ENCODE measurements around the gene SPAG16.
A peak's percentile ranks its signal among the peaks of the same experiment; 100 is the strongest.
"Not testable (repeated sequence)": the region's sequence is repeated elsewhere in the genome, so short reads cannot be mapped to it uniquely, and the experiment has no call there.

SPAG16 gene

DNA sequence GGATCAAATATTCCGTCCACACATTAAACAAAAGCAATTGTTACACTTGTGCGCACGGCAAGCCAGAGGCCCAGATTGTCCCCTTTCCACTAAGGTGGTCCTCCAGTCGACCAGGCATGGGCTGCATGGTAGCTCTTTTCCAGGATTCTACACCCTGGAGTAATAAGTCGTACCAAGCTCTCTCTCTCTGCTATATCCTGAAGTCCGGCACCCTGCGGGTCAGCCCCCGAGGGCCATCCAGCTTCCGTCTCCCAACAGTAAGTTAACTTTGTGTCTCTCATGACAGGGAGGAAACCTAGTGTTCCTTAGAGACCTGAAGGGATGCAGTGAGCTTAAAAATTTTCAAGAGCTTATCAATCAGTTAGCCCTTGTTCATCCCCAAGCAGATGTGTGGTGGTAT is 126.4 kb downstream of the SPAG16 start:
- not testable (repeated sequence) for DNase-seq (ENCODE audit: low read depth)

GRCh38 chr2:213411582-213412289 is 127.5 kb downstream of the SPAG16 start:
- DNase-seq (ENCODE audit: low read depth), result no peak

DNA sequence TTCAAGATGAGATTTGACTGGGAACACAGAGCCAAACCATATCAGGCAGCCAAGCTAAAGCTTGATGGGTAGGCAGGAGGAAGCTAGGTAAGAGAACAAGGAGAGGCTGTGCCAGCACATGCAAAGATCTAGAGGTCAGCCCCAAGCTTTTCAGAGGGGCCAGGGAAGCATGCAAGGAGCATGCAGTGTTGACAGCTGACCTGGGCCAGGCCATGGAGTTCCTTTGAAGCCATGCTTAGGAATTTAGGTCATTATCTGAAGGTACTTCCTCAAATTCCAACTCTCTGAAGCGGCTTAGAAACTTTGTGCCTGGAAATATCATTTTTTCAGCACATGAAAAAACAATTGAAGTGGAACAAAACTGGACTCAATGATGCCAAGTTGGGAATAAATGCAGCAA is 130.8 kb downstream of the SPAG16 start:
- no peak for DNase-seq (ENCODE audit: low read depth)

DNA sequence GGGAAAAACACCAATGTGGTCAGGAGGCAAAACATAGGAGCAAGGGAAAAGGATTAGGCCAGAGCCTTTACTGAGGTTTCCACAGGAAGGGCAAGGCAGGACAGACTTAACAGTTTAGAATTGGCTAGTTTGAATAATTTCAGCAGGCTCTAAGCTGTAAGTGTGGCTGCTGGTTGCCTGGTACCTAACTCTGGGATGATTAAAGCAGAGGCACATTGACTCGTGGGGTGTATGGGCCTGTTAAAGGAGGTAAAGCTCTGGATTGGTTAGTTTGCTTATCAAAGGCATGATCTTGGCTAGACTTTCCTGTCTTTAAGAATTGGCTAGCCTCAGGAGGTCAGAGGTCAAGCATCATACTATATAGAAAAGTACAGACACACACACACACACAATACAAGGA is 132.6 kb downstream of the SPAG16 start:
- DNase-seq (ENCODE audit: low read depth), result no peak

DNA sequence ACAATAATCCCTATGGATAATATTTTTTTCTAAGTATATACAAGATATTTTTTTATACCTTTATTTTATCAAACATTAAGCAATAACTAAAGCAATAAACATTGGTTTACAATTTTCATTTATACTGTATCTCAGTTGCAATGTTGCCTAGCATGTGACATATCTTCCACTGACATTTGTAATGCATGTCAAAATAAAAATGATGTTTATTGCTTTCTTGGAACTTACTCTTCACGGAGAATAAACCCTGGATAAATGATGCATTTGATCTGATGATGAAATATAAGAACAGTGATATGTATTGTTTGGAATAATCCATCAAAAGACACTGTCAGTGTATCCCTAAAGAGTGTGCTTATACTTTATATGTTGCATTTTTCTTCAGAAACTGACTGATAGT is 135.7 kb downstream of the SPAG16 start:
- DNase-seq (ENCODE audit: low read depth), result no peak

GRCh38 chr2:213420828-213421385 is 136.6 kb downstream of the SPAG16 start:
- DNase-seq (ENCODE audit: low read depth), result no peak

GRCh38 chr2:213422211-213422610 is 137.9 kb downstream of the SPAG16 start:
- no peak for DNase-seq (ENCODE audit: low read depth)

- no peak for DNase-seq (ENCODE audit: low read depth)
These were observed 141.4 kb downstream of the SPAG16 start for GRCh38 chr2:213425618-213426017.

DNA sequence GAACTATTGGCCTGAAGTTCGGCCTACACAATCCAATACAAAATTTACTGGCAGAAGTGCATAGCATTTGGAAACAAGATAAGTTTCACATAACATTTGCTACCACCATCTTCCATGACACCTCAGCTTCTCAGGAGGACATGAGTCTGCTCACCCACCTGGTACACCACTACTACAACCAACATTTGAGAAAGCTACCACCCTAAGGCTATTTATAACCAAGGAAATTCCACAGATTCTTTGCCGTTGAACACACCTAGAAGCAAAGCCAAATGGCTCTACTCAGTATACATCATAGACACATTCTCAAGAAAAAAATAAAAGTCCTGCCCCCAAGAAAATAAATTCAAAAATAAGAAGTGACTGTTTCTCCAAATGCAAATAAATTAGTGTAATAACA is 145.3 kb downstream of the SPAG16 start:
- DNase-seq (ENCODE audit: low read depth), result peak; percentile 78

- DNase-seq (ENCODE audit: low read depth), result no peak
These were observed 159.7 kb downstream of the SPAG16 start for GRCh38 chr2:213443921-213444320.

- no peak for DNase-seq (ENCODE audit: low read depth)
These were observed 167.4 kb downstream of the SPAG16 start for GRCh38 chr2:213451542-213452239.

DNA sequence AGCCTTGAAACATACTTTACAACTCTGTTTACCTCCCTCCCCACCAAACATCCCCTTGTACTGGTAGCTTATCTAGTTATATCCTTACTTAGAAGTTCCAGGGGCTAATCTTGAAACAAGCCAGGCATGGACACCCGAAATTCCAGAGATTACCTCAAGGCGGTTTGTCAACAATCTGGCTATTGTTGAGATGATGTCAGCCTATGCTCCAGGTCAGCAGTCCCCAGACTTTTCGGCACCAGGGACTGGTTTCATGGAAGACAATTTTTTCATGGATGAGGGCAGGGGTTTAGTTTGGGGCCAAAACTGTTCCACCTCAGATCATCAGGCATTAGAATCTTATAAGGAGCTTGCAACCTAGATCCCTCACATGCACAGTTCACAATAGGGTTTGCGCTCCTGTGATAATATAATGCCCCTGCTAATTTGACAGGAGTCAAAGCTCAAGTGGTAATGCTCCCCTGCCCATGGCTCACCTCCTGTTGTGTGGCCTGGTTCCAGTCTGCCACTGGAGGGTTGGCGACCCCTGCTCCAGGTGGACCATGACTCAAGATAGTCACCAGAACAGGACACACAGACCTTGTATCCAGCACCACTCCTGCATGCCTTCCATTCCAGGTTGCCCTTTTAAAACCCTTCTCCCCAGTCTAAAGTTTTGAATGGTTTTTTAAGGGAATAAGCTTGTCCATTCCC is 171.2 kb downstream of the SPAG16 start:
- peak; percentile 23 for DNase-seq (ENCODE audit: low read depth)

DNA sequence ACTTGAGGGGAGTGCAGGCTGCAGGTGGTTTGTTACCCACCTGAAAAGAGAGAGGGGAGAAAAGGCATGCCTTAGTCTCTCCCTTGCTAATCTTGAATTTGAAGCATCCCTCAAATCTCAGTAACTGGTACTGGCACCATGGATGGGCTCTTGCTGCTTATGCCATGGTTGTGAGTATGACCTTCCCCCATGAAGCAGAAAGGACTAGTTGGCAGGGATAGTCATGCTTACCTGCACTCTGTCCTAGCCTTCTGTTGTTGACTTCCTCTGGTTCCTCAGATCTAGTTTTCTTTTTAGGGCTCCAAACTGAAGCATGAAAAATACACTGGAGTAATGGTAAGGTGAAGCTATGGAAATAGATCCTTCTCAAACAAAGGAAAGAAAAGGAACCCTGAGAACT is 191.2 kb downstream of the SPAG16 start:
- no peak for DNase-seq (ENCODE audit: low read depth)

DNA sequence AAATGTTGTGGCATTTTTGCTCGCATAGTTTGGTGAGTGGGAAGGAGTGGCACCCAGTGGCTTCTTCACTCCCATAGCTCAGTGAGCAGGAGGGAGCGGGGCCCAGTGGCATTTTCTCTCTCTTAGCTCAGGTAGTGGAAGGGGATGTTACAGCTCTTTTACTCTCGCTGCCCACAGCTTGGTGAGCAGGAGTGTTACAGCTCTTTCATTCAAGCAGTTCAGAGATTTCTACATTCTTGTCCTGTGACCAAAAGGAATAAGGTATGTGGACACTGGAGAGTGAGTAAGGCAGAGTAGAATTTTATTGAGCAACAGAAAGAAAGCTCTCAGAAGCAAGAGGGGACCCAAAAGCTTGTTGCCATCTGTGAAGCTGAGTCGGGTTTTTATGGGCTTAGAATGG is 192.4 kb downstream of the SPAG16 start:
- DNase-seq (ENCODE audit: low read depth), result peak; percentile 59

GRCh38 chr2:213490087-213490486 is 205.8 kb downstream of the SPAG16 start:
- DNase-seq (ENCODE audit: low read depth), result no peak

- no peak for DNase-seq (ENCODE audit: low read depth)
These were observed 207.1 kb downstream of the SPAG16 start for GRCh38 chr2:213491376-213491775.

DNA sequence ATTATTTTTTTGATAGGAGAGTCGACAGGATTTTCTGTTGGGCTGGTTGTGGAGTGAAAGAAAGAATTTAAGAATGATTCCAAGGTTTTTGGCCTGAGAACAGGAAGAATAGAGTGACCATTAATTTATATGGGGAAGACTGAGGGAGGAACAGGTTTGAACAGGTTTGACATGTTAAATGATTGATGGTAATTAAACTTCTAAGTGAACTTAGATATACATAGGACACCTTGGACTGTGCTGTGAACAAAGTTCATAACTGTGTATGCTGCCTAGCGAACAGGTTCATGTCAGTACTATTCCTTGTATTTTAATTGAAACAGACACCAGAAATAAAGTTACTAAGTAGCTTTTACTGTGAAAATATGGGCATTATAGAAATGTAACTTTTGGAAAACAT is 212.0 kb downstream of the SPAG16 start:
- no peak for DNase-seq (ENCODE audit: low read depth)

- DNase-seq (ENCODE audit: low read depth), result no peak
These were observed 216.6 kb downstream of the SPAG16 start for GRCh38 chr2:213500881-213501280.

DNA sequence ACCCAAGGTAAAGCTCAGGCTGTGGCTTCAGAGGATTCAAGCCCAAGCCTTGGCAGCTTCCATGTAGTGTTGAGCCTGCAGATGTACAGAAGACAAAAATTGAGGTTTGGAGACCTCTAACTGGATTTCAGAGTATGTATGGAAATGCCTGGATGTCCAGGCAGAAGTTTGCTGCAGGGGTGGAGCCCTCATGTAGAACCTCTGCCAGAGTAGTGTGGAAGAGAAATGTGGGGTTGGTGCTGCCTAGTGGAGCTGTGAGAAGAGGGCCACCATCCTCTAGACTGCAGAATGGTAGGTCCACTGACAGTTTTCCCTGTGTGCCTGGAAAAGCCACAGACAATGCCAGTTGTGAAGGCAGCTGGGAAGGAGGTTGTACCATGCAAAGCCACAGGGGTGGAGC is 239.9 kb downstream of the SPAG16 start:
- no peak for DNase-seq (ENCODE audit: low read depth)

DNA sequence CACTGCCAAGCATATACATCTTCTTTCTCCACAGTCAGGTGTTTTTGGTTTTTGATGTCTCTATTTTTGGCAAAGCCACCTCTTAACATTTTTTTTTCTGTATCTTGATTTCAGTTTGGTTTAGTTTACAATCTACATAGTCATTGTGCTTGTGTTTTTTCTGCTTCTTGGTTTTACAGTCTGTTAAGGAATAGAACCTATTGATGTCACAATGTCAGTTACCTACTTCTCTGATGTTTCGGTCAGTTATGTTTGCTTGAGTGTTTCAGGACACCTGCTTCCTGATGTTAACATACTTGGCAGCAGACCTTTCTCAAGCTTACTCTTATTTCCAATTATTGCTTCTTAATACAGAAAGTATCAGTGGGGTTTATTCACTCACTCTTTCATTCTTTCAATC is 253.3 kb downstream of the SPAG16 start:
- no peak for DNase-seq (ENCODE audit: low read depth)

DNA sequence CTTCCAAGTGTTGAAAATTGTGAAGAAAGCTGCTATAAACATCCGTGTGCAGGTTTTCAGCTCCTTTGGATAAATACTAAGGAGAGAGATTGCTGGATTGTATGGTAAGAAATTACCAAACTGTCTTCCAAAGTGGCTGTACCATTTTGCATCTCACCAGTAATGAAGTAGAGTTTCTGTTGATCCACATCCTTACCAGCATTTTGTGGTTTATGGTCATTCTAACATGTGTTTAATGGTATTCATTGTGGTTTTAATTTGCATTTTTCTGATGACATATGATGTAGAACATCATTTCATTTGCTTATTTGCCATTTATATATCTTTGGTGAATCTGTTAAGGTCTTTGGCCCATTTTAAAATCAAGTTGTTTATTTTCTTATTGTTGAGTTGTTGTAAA is 260.7 kb downstream of the SPAG16 start:
- peak; percentile 3 for DNase-seq (ENCODE audit: low read depth)

- DNase-seq (ENCODE audit: low read depth), result no peak
These were observed 261.2 kb downstream of the SPAG16 start for GRCh38 chr2:213545481-213545880.

DNA sequence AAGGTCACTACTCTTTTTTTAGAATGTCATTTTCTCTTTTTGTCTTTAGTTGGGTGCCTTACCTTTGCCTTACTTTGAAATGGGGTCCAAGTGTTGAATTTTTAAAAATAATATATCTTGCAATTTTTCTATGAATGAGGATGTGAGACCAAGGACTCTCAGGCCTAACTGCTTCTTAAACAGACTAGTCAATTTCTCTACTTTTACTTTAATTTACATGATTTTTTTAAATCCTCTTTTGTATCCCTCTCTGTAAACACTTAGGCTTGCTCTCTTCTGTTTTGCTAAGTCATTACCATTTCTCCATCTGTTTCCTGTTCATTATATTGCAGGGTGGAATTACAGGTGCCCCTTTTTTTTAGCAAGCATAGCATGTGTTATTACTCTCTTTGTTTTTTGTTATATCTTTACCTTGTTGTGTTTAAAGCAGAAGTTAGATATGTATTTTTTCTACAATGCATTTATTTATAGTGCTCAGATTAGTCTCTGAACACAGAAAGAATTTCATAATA is 261.8 kb downstream of the SPAG16 start:
- no peak for DNase-seq (ENCODE audit: low read depth)

All from ELR (cell line).